NCI-H2107 treated with DMSO at 0.1 percent for 48 hours (cell line): Measurements from ENCODE around the gene MNX1.

Experiments used
- DNase-seq: peaks from one replicate; lab custom pipeline; 2025; ENCODE audit not compliant: unreplicated experiment; lab: John Stamatoyannopoulos, UW

Gene MNX1

DNA sequence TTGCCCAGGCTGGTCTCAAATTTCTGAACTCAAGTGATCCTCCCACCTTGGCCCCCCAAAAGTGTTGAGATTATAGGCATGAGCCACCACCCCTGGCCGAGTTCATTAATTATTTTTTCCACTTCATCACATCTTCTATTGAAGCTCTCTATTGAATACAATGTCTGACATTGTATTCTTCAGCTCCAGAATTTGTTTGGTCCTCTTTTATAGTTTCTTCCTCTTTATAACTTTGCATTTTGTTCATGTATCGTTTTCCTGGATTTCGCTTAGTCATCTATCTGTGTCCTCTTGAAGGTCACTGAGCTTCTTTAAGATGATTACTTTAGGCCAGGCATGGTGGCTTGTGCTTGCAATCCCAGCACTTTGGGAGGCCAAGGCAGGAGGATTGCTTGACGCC, 30.8 kb downstream of the MNX1 start:
- no peak for DNase-seq

DNA sequence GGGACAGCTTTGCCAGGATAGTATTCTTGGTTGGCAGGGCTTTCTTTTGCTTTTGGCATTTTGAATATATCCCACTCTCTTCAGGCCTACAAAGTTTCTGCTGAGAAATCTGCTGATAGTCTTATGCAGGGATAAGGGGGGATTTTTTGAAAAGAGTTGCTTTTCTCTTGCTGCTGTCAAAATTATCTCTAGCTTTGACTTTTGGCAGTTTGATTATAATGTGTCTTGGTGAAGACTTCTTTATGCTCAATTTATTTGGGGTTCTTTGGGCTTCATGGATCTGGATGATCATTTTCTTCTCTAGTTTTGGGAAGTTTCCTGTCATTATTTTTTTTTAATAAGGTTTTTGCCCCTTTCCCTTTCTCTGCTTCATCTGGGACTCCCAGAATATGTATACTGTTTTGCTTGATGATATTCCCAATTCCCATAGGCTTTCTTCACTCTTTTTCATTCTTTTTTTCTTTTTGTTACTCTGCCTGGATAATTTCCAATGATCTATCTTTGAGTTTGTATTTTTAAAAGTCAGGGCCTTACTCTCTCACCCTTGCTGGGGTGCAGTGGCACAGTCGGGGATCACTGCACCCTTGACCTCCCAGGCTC, 31.4 kb downstream of the MNX1 start:
- DNase-seq, result no peak

DNA sequence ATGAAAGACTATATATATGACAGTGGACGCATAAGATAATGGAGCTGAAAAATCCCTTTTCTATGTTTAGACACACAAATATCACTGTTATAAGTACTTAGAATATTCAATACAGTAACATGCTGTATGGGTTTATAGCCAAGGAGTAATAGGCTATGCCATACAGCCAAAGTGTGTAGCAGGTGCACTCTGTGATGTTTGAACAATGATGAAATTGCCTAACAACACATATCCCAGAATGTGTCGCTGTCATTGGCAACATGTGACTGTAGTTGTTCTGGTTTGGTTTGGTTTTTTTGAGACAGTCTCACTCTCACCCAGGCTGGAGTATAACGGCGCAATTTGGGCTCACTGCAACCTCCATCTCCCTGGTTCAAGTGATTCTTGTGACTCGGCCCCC, 34.8 kb downstream of the MNX1 start:
- DNase-seq, result no peak

DNA sequence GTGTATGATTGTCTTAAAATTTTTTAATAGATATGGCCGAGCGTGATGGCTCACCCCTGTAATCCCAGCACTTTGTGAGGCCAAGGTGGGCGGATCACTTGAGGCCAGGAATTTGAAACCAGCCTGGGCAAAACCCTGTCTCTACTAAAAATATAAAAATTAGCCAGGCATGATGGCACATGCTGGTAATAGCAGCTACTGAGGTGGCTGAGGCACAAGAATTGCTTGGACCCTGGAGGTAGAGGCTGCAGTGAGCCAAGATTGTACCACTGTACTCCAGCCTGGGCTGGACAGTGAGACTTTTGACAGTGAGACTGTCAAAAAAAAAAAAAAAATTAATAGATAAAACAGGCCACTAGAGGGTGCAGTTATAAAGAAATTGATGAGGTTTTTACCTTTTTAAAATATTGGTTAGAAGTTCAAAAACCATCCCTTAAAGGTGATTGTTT, 40.5 kb downstream of the MNX1 start:
- peak; percentile 27 for DNase-seq

DNA sequence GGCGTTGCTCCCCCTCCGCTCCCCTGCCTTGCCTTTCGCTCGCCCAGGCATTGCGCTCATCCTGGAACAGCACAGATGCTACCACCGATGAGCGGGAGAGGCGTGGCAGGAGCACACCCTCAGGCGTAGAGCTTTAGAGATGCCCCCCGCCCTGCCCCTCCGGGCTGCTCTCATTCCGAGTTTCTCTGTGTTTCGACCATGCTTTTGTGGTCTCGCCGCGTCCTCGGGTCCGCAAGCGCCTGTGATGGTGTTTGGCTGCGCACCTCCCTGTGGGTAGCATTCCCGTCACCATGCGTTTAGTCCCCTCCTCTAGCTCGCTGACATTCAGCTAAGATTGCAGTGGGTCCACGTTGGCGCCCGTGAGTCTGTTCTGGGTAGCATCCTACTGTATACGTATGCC, 42.3 kb downstream of the MNX1 start:
- DNase-seq, result no peak

DNA sequence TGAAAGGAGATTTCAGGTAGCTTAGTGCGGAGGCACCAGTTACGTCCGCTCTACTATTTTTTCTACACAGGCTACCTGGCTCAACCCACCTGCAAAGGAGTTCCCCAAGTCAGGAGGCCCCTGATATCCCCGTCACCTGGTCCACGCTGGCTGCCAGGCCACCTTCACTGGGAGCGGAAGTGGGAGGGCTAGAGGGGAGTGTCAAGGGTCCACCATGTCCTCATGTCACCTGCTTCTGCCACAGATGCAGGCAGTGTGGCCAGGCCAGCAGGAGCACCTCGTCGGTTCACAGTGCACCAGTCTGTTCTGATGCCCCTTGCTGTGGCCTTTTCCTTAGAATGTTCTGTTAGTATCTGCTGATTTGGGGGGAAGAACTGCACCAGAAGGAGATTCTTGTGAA, 44.1 kb downstream of the MNX1 start:
- DNase-seq, result no peak

DNA sequence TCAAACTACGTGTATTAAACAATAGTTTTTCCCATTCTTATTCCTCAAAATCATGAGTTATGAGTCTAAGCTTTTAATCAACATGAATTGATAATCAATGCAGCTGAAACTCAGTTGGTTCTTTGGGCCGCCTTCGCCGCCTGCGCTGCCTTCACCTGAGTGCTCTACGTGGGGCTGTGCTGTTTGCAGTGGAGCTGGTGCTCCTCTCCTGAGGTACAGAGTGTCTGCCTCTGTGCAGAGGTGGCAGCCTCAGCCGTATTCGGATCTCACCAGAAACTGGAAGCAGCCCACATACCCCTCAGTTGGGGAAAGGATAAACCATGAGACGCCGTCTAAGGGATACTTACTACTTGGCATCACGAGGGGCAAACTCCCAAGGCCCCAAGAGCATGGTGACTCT, 45.5 kb downstream of the MNX1 start:
- no peak for DNase-seq

DNA sequence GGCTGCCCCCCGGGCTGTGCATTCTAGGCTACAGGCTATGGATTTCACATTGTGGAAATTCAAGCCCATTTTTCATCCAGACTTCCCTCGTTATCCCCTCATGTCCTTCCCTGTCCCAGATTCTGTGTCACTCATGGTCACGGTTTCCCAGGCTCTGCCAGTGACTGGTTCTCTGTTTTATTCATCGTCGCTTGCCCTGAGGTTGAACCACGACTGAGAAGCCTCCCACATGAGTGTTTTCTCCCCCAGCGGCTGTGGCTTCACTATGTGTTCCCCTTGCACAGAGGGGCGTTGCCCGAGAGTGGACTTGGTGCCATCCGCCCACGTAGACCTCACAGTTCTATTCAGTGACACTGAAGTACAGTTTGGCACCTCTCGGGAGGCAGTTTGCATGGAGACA, 47.0 kb downstream of the MNX1 start:
- no peak for DNase-seq

DNA sequence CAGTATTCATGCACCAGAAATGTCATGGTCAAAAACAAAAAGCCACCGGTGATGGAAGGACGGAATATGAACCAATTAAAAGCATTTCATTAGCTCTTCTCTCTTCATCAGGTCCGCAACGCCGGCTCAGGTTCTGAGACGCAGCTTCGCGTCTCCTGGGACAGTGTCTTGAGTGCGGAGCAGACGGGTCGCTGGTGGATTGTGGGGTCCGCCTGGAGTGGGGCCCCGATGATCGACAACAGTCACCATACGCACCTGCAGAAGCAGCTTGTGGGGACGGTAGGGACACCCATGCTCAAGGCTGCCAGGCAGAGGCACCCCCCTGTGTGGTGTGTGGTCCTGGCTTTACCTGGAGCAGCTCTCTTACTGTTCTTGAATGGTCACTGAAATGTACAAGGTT, 47.6 kb downstream of the MNX1 start:
- no peak for DNase-seq

DNA sequence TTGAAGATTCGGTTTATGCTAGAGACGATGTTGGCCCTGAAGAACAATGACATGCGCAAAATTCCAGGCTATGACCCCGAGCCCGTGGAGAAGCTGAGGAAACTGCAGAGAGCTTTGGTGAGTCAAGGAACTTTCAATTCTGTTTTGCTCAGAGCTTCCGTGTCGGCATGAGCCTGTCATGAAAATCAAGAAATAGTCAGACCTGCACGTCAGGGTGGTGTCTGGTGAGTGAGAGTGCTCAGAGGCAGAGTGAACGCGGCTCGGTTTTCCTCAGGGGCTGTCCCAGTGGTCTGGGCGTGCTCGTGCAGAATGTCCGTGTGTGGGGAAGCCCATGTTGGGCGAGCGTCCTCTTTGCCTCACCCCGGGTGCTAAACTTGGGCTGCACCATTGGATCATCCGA, 48.3 kb downstream of the MNX1 start:
- no peak for DNase-seq

DNA sequence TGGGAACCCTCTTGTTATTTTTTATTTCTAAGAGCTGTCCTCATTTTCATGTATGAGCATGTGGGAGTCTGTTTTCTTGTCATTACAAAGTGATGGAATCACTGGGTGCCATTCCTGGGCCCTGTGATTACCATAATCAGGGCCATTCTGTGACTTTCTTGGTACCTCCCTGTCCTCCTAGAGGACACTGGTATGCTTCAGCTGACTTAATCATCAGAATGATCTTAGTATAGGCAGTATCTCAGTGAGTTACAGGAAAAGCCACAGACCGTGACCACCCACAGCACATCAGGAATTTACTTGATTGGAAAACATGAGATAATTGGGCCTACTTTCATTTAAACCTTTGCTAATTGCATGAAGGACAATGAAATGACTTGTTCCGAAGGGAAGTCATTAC, 53.7 kb downstream of the MNX1 start:
- no peak for DNase-seq

DNA sequence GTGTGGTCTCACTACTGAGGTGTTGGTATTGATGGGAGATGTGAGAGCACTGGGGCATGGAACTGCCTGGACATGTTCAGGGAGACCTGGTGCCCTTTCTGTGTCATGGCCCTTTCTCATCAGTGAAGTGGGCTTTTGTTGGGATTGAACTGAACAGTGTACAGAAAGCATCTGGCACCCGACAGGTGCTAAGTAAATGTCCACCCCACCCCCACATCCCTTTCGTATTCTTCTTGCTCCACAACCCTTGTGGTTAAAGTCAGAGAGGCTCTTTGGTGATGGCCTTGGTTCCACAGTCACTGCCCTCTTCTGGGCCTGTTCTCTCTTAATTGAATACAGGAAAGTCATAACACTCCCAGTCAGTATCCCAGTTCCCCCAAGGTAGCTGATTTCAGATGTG, 55.5 kb downstream of the MNX1 start:
- no peak for DNase-seq
